Choroid plexus epithelial cell (primary cell): ENCODE measurements around the gene AP1M1.
"Not testable (repeated sequence)": the region's sequence is repeated elsewhere in the genome, so short reads cannot be mapped to it uniquely, and the experiment has no call there.

Source experiments
- DNase-seq: peaks from one replicate; pipeline ENCODE4 v3.0.0-alpha.2; 2010; ENCODE audit warnings: low read depth
- H3K4me3 ChIP-seq: 2 replicates; pipeline ENCODE4 v1.5.1; 2011; ENCODE audit warnings: low read depth, mild to moderate bottlenecking, control low read depth, low read length, moderate library complexity
- TF ChIP-seq, protein P1 (sequence below): conservative IDR thresholded peaks from 2 replicates; pipeline ENCODE4 v1.5.1; 2011; ENCODE audit warnings: low read depth, mild to moderate bottlenecking, control low read depth, inconsistent platforms, low read length, moderate library complexity

The AP1M1 gene

GRCh38 chr19:16274447-16274846 lies 76.7 kb downstream of the AP1M1 start:
- no peak overlapping the region for H3K4me3 ChIP-seq
- no peak for DNase-seq
- TF ChIP-seq, protein P1, sequence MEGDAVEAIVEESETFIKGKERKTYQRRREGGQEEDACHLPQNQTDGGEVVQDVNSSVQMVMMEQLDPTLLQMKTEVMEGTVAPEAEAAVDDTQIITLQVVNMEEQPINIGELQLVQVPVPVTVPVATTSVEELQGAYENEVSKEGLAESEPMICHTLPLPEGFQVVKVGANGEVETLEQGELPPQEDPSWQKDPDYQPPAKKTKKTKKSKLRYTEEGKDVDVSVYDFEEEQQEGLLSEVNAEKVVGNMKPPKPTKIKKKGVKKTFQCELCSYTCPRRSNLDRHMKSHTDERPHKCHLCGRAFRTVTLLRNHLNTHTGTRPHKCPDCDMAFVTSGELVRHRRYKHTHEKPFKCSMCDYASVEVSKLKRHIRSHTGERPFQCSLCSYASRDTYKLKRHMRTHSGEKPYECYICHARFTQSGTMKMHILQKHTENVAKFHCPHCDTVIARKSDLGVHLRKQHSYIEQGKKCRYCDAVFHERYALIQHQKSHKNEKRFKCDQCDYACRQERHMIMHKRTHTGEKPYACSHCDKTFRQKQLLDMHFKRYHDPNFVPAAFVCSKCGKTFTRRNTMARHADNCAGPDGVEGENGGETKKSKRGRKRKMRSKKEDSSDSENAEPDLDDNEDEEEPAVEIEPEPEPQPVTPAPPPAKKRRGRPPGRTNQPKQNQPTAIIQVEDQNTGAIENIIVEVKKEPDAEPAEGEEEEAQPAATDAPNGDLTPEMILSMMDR, result no peak

DNA sequence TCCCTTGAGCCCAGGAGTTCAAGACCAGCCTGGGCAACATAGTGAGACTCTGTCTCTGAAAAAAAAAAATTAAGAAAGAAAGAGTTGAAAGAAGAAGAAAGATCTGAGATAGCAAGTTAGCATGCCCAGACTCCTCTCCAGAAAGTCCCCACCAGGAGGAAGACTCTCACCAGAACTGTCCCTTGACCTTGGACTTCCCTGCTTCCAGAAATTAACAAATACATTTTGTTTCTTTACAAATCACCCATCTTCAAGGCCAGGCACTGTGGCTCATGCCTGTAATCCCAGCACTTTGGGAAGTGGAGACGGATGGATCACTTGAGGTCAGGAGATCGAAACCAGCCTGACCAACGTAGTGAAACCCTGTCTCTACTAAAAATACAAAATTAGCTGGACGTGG lies 82.6 kb downstream of the AP1M1 start:
- DNase-seq, result no peak
- TF ChIP-seq, protein P1, result no peak
- H3K4me3 ChIP-seq, result no peak overlapping the region

- H3K4me3 ChIP-seq, result no peak overlapping the region
- TF ChIP-seq, protein P1, result no peak
- DNase-seq, result no peak
Observed at GRCh38 chr19:16281743-16282142, 84.0 kb downstream of the AP1M1 start.

GRCh38 chr19:16283210-16284061 lies 85.7 kb downstream of the AP1M1 start:
- peak overlapping the region; percentile 38 for H3K4me3 ChIP-seq

DNA sequence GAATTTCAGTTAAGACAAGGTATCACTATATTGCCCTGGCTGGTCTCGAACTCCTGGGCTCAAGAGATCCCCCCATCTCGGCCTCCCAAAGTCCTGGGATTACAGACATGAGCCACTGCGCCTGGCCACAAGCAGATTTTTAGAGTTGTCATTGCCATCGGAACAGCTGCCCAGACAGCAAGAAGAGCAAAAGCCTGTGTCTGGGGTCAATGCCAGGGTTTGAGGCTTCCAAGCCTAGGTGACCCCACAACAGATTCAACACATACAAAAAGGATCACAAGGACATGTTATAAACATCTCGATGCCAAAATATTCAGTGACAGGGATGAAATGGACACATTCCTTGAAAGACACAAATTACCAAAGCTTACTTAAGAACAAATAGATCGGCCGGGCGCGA lies 86.8 kb downstream of the AP1M1 start:
- TF ChIP-seq, protein P1, result no peak
- no peak for DNase-seq
- H3K4me3 ChIP-seq, result no peak overlapping the region

More at GRCh38 chr19:16283210-16284061, 85.7 kb downstream of the AP1M1 start:
- DNase-seq, result peak; percentile 82
- TF ChIP-seq, protein P1, result no peak

DNA sequence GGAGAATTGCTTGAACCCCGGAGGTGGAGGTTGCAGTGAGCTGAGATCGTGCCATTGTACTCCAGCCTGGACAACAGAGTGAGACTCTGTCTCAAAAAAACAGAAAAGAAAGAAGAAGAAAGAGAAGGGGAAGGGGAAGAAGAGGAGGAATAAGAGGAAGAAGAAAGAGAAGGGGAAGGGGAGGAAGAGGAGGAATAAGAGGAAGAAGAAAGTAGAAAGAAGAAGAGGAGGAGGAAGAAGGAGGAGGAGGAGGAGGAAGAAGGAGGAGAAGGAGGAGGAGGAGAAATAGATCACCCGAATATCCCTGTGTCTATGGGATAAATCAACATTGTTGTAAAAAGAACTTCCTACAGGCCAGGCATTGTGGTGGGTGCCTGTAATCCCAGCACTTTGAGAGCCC lies 87.4 kb downstream of the AP1M1 start:
- H3K4me3 ChIP-seq, result not testable (repeated sequence)

DNA sequence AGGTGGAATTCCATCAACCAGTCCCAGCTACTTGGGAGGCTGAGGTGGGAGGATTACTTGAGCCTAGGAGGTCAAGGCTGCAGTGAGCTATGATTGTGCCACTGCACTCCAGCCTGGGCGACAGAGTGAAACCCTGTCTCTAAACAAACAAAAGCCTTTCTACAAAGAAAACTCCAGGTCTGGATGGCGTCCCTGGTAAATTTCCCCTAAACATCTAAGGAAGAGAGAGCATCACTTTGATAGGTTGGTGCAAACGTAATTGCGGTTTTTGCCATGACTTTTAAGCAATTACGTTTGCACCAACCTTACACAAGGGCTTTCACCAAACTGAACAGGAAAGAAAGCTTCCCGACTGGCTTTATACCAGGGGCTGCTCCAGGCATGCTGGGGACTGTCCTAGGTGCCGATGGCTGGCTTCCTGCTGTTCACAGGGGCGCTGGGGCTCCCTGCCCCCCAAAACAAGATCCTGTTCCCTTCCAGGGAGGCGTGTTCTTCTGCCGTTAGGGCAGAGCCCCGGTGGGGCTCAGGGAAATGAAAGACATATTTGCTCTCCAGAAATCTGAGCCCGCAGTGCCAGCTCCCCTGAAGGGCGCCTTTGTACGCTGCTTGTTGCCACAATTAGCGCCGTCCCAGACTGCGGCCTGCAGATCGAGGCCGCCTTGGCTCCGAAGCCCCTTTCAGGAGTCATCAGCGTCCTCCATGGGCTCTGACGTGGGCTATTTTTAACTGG lies 88.2 kb downstream of the AP1M1 start:
- no peak for DNase-seq
- TF ChIP-seq, protein P1, result no peak
- H3K4me3 ChIP-seq, result no peak overlapping the region

More for the DNA sequence above, 87.4 kb downstream of the AP1M1 start:
- DNase-seq, result not testable (repeated sequence)
